B cell (primary cell): ENCODE measurements around the gene FARP1. TPM values are rescaled to one million over a fixed set of nuclear protein-coding genes. Genes with fewer than 3 reads are reported as not detected.

ENCODE experiments used
- ATAC-seq: fragments of 200-7000 bp; cut with Tn5 transposase; one replicate; pipeline ENCODE4 v1.10.0; 2021; ENCODE audit warnings: low read depth, mild to moderate bottlenecking, moderate number of reproducible peaks, moderate library complexity
- CTCF ChIA-PET: fragments of 350-600 bp; sonication (Branson Sonifier 250); formaldehyde crosslinking; loops from one replicate; lab custom pipeline; 2021; ENCODE audit warnings: antibody characterized with exemption, inconsistent platforms; lab: Charles Lee
- POLR2A ChIA-PET: fragments of 350-600 bp; sonication (Branson Sonifier 250); formaldehyde crosslinking; loops from one replicate; lab custom pipeline; 2021; ENCODE audit warnings: antibody characterized with exemption; lab: Charles Lee
- DNase-seq: peaks from one replicate; pipeline ENCODE4 v3.0.0; 2013
- H2AFZ ChIP-seq: 2 replicates; pipeline ENCODE4 v1.6.1; 2012; ENCODE audit warnings: mild to moderate bottlenecking, low read depth, low read length; ENCODE audit not compliant: insufficient read depth, poor library complexity, severe bottlenecking
- H3K27ac ChIP-seq, 2 donors: 1 replicate in 1 of 2; 2 replicates in 1 of 2; pipeline ENCODE4 v1.5.1; 2012 to 2013; ENCODE audit warnings: low read length in 2 of 2, mild to moderate bottlenecking in 2 of 2, moderate library complexity in 1 of 2
- H3K27me3 ChIP-seq, 4 experiments: fragments of 200-600 bp in 1 of 4; sonication (generic) in 1 of 4; replicated peaks in 1 of 4; 1 replicate in 2 of 4; 2 replicates in 2 of 4; pipeline versions ENCODE4 v1.6.1 to v1.7.0; 2013 to 2016; ENCODE audit warnings: low read length in 3 of 4, mild to moderate bottlenecking in 2 of 4, mixed read lengths in 1 of 4, moderate library complexity in 1 of 4; ENCODE audit not compliant: insufficient read depth in 4 of 4, control insufficient read depth in 3 of 4; ENCODE audit errors: control extremely low read depth in 1 of 4
- H3K36me3 ChIP-seq, 2 experiments: replicated peaks in 1 of 2; 1 replicate in 1 of 2; 2 replicates in 1 of 2; pipeline versions ENCODE4 v1.6.1 to v1.7.1; 2013; ENCODE audit warnings: low read length in 1 of 2; ENCODE audit not compliant: insufficient read depth in 2 of 2, control insufficient read depth in 1 of 2; ENCODE audit errors: control extremely low read depth in 1 of 2, extremely low read depth in 1 of 2
- H3K4me1 ChIP-seq, 2 donors: fragments of 200-600 bp in 1 of 2; sonication (generic) in 1 of 2; 1 replicate in 1 of 2; 2 replicates in 1 of 2; pipeline versions ENCODE4 v1.5.1 to v1.6.1; 2013 to 2017; ENCODE audit warnings: low read length in 2 of 2; ENCODE audit not compliant: control insufficient read depth in 2 of 2, insufficient read depth in 2 of 2
- H3K4me2 ChIP-seq: replicated peaks from 2 replicates; pipeline ENCODE3; 2012; ENCODE audit warnings: mild to moderate bottlenecking, low read depth, low read length; ENCODE audit not compliant: poor library complexity, severe bottlenecking
- H3K4me3 ChIP-seq, 5 experiments: fragments of 200-600 bp in 1 of 5; sonication (generic) in 1 of 5; 1 replicate in 3 of 5; 2 replicates in 2 of 5; pipeline versions ENCODE4 v1.5.1 to v1.7.0; 2011 to 2016; ENCODE audit warnings: low read length in 4 of 5, mild to moderate bottlenecking in 4 of 5, low read depth in 2 of 5, control low read depth in 1 of 5, moderate library complexity in 1 of 5; ENCODE audit not compliant: insufficient read depth in 1 of 5; ENCODE audit errors: control extremely low read depth in 1 of 5, extremely low read depth in 1 of 5
- H3K79me2 ChIP-seq: fragments of 200-600 bp; sonication (generic); one replicate; pipeline ENCODE4 v1.6.0; 2016; ENCODE audit warnings: low read length; ENCODE audit not compliant: control insufficient read depth, insufficient read depth
- H3K9ac ChIP-seq: fragments of 200-600 bp; sonication (generic); 2 replicates; pipeline ENCODE4 v1.6.1; 2017; ENCODE audit warnings: mild to moderate bottlenecking, low read length, moderate library complexity
- H3K9me3 ChIP-seq, 3 donors: one replicate each; pipeline versions ENCODE4 v1.6.1 to v1.7.1; 2013; ENCODE audit warnings: low read length in 2 of 3; ENCODE audit not compliant: control insufficient read depth in 2 of 3, insufficient read depth in 1 of 3; ENCODE audit errors: control extremely low read depth in 1 of 3
- H4K20me1 ChIP-seq: 2 replicates; pipeline ENCODE4 v1.6.0; 2012; ENCODE audit warnings: mild to moderate bottlenecking, low read length; ENCODE audit not compliant: insufficient read depth, control insufficient read depth, poor library complexity, severe bottlenecking
- H3K27ac Mint-ChIP-seq: one replicate; pipeline ENCODE4 v1.8.0; 2021; ENCODE audit warnings: mixed read lengths
- H3K27me3 Mint-ChIP-seq: one replicate; pipeline ENCODE4 v1.8.0; 2021; ENCODE audit warnings: mixed read lengths
- H3K4me1 Mint-ChIP-seq: one replicate; pipeline ENCODE4 v1.8.0; 2021; ENCODE audit warnings: mixed read lengths
- H3K4me3 Mint-ChIP-seq: one replicate; pipeline ENCODE4 v1.8.0; 2021; ENCODE audit warnings: mixed read lengths
- H3K9me3 Mint-ChIP-seq: one replicate; pipeline ENCODE4 v1.8.0; 2022; ENCODE audit warnings: mixed read lengths; ENCODE audit not compliant: insufficient read depth
- CTCF ChIP-seq: fragments of 200-600 bp; IDR thresholded peaks from one replicate; pipeline ENCODE4 v1.8.0; 2022; ENCODE audit warnings: antibody characterized with exemption, mild to moderate bottlenecking
- EZH2 ChIP-seq: IDR thresholded peaks from 2 replicates; pipeline ENCODE4 v1.6.1; 2012; ENCODE audit warnings: borderline replicate concordance, low read depth, mild to moderate bottlenecking, moderate library complexity, low read length; ENCODE audit not compliant: insufficient read depth, poor library complexity, severe bottlenecking
- WGBS: methylation state at CpG from one replicate; pipeline ENCODE4 v1.1.5; 2013; ENCODE audit warnings: missing lambda C conversion rate; ENCODE audit not compliant: insufficient coverage; 5-methylcytosine and 5-hydroxymethylcytosine counted together
- intact Hi-C: fragments of 100-400 bp; cut with micrococcal nuclease; formaldehyde crosslinking; loops from one replicate; pipeline ENCODE4 v1.10.0; 2022
- polyA plus RNA-seq: library from polyadenylated mRNA; depleted of rRNA; stranded (reverse); fragments of >200 nt; gene quantifications from 2 replicates; pipeline ENCODE4 v1.2.3, GENCODE V29; 2012
- total RNA-seq, 2 donors: library from RNA; stranded (reverse); fragments of 120-200 nt in 1 of 2; gene quantifications; 1 replicate in 1 of 2; 2 replicates in 1 of 2; pipeline versions ENCODE4 v1.2.3 to v1.2.4, GENCODE V29; 2013 to 2022

FARP1 gene
- total and polyA plus RNA-seq, 2 donors (not counting 1 experiment from before 2014, with no cell fraction given) = 0.15 to 1.5 TPM

- Mint-ChIP-seq H3K4me1 (peaks cover 8% of the 10 kb centered on the region), H3K27me3 (peaks cover 53% of the 10 kb centered on the region), H3K27ac (no peak overlapping the region), H3K4me3 (peak overlapping the region; percentile 82), H3K9me3 (no peaks in the 10 kb centered on the region)
- H3K27me3 ChIP-seq = peaks cover 0 to 23% (median 13%) of the 10 kb centered on the region in 4 experiments
- WGBS = 91% methylated on average over 5 of the region's 10 CpGs
- H3K4me1 ChIP-seq = peaks cover 7 to 17% of the 10 kb centered on the region in 2 donors
- ChIA-PET POLR2A (no interaction called here), CTCF (no interaction called here)
- no peak overlapping the region for H3K27ac ChIP-seq
- no peak for ATAC-seq
- no peak overlapping the region for H2AFZ ChIP-seq
- H3K36me3 ChIP-seq = no peaks in the 10 kb centered on the region
- H3K9ac ChIP-seq = no peak overlapping the region
- TF ChIP-seq CTCF (no peak), EZH2 (no peak)
- intact Hi-C loops = no loop called here
- H3K9me3 ChIP-seq = peaks cover 0 to 10% (median 1%) of the 10 kb centered on the region in 3 donors
- H4K20me1 ChIP-seq = no peaks in the 10 kb centered on the region
- no peaks in the 10 kb centered on the region for H3K79me2 ChIP-seq
- DNase-seq = no peak
- H3K4me3 ChIP-seq = no peak overlapping the region
- no peak overlapping the region for H3K4me2 ChIP-seq
Observed at GRCh38 chr13:98144801-98145350, 2.0 kb downstream of the FARP1 start.

GRCh38 chr13:98147521-98147920 is 4.6 kb downstream of the FARP1 start:
- no peak overlapping the region for H3K4me3 Mint-ChIP-seq
- peaks cover 47% of the 10 kb centered on the region for H3K27me3 Mint-ChIP-seq
- no peak overlapping the region for H3K27ac Mint-ChIP-seq

More at GRCh38 chr13:98147521-98147920, 4.6 kb downstream of the FARP1 start:
- Histone ChIP-seq H3K36me3 (no peaks in the 10 kb centered on the region), H3K9ac (no peak overlapping the region), H3K79me2 (no peaks in the 10 kb centered on the region), H3K4me3 (no peak overlapping the region), H3K4me1 (peaks cover 0 to 8% of the 10 kb centered on the region in 2 donors), H3K27me3 (peaks cover 0 to 12% (median 7%) of the 10 kb centered on the region in 4 experiments), H2AFZ (no peak overlapping the region), H3K9me3 (peaks cover 0 to 5% (median 1%) of the 10 kb centered on the region in 3 donors), H3K27ac (no peak overlapping the region), H4K20me1 (no peaks in the 10 kb centered on the region), H3K4me2 (no peak overlapping the region)
- no peaks in the 10 kb centered on the region for H3K9me3 Mint-ChIP-seq
- CTCF ChIA-PET = no interaction called here
- DNase-seq (no peak), ATAC-seq (no peak)
- intact Hi-C loops = no loop called here
- H3K4me1 Mint-ChIP-seq = peaks cover 5% of the 10 kb centered on the region
- POLR2A ChIA-PET = no interaction called here
- no CpG with 5 or more reads among the region's 5 CpGs for WGBS
- TF ChIP-seq EZH2 = no peak
- TF ChIP-seq CTCF = no peak
